Measurements from ENCODE around the gene TTC7B.

The TTC7B gene

DNA sequence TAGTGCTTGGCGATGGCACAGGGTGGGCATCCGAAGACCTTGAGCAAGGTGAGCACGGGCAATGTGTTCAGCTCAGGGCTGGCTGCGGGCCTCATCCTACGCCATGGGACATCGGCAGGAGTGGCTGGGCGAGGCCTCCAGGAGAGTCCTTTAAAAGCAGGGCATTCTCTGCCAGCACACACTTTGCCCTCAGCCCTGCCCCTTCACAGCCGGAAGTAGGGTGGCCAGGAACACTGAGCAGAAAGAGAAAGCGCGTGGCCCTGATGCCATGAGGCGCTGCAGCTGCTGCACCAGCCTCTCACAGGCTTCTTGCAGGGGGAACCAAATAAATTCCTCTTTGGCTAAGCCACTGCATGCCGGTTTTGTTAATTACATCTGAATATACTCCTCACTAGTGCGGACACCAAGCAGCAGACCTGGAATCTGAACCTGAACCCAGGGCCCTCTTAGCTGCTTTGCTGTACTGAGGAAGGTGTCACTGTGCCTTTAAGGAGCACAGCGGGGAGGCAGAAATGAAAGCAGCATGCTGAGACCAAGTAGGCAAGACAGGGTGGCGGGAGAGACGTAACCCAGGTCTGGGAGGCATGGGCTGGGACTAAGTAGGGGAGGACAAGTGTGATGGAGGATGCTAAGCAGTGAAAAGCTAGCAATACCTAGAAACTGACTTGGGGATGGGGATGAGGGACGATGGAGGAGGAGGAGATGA is 155.2 kb downstream of the TTC7B start:
- H3K4me3 ChIP-seq (ENCODE audit: control insufficient read depth, low read depth, low read length), result no peak overlapping the region
- TF ChIP-seq, protein P1, sequence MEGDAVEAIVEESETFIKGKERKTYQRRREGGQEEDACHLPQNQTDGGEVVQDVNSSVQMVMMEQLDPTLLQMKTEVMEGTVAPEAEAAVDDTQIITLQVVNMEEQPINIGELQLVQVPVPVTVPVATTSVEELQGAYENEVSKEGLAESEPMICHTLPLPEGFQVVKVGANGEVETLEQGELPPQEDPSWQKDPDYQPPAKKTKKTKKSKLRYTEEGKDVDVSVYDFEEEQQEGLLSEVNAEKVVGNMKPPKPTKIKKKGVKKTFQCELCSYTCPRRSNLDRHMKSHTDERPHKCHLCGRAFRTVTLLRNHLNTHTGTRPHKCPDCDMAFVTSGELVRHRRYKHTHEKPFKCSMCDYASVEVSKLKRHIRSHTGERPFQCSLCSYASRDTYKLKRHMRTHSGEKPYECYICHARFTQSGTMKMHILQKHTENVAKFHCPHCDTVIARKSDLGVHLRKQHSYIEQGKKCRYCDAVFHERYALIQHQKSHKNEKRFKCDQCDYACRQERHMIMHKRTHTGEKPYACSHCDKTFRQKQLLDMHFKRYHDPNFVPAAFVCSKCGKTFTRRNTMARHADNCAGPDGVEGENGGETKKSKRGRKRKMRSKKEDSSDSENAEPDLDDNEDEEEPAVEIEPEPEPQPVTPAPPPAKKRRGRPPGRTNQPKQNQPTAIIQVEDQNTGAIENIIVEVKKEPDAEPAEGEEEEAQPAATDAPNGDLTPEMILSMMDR (conservative IDR thresholded peaks at IDR 0.05; ENCODE audit: control insufficient read depth, insufficient read depth, low read depth, low read length), result no peak
- DNase-seq (ENCODE audit: low read depth), result no peak

DNA sequence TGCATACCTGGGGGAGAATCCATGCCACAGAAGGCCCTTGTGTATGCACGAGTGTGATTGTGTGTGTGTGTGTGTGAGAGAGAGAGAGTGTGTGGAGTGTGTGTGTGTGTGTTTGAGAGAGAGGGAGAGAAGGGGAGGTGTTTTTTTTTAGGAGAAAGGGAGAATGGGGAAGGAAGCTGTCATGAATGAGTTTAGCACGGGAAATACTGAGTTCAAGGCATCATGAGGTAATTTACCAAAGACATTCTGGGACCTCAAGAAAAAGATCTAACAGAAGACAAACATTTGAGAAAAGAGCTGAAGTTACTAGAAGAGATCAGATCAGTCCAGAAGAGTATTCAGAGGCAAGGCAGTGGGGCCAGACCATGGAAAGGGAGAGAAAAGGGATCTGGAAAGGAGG is 157.1 kb downstream of the TTC7B start:
- DNase-seq (ENCODE audit: low read depth), result no peak
- no peak overlapping the region for H3K4me3 ChIP-seq (ENCODE audit: control insufficient read depth, low read depth, low read length)
- TF ChIP-seq, protein P1 (conservative IDR thresholded peaks at IDR 0.05; ENCODE audit: control insufficient read depth, insufficient read depth, low read depth, low read length), result no peak

DNA sequence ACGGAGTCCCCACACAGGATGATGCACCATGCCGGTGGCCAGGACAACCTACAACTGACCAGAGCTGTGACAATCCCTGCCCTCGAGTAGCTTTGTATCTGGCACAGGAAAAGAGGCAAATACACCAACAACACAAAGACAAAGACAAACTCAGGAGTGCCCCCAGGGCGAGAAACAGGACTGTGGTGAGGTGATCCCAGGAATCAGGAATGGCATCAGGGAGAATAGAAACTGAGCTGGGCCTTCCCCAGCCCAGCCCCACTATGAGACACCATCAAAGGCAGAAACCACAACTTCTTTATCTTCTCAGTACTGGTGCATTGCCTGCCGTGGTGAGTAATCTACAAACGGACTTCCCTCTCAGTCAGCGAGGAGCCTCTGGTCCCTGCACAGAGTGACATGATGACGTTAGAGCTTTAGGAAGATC is 157.7 kb downstream of the TTC7B start:
- no peak overlapping the region for H3K4me3 ChIP-seq (ENCODE audit: control insufficient read depth, low read depth, low read length)
- TF ChIP-seq, protein P1 (conservative IDR thresholded peaks at IDR 0.05; ENCODE audit: control insufficient read depth, insufficient read depth, low read depth, low read length), result no peak
- DNase-seq (ENCODE audit: low read depth), result no peak

DNA sequence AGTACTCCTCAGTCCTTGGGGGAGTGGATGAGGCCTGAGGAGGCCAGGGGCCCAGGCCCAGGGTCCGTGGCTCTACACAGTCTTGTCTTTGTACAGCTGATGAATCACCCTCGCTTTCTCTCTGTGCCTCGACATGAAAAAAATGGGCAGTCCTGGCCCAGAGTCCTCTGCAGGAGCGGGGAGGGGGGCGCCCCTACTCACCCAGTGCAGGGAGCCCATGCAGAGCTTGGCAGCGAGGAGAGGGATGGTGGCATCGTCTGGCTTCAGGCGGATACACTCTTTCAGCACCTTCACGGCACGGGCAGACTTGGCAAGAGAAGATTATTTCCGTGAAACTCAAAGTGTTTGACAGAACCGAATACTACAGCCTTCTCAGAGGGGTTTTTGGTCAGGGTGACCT is 159.3 kb downstream of the TTC7B start:
- no peak overlapping the region for H3K4me3 ChIP-seq (ENCODE audit: control insufficient read depth, low read depth, low read length)
- TF ChIP-seq, protein P1 (conservative IDR thresholded peaks at IDR 0.05; ENCODE audit: control insufficient read depth, insufficient read depth, low read depth, low read length), result no peak
- no peak for DNase-seq (ENCODE audit: low read depth)

DNA sequence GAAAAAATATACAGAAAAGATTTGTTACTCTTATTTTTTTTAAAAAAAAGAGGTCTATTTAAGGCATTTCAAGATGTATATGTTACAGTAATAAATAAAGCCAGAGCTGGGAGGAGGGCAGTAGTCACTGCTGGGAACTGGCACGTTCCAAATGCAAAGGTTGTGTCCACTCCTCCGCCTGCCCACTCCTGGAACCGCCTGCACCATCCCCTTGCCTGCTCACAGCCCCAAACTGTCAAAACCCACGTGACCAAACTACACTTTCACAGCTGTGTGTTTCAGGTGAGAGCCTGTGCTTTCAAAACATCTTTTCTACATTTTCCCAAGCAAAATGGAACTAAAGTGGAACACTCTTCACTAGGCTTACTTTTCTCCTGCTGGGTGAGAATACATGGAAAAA is 160.4 kb downstream of the TTC7B start:
- H3K4me3 ChIP-seq (ENCODE audit: control insufficient read depth, low read depth, low read length), result no peak overlapping the region
- no peak for DNase-seq (ENCODE audit: low read depth)
- TF ChIP-seq, protein P1 (conservative IDR thresholded peaks at IDR 0.05; ENCODE audit: control insufficient read depth, insufficient read depth, low read depth, low read length), result no peak

DNA sequence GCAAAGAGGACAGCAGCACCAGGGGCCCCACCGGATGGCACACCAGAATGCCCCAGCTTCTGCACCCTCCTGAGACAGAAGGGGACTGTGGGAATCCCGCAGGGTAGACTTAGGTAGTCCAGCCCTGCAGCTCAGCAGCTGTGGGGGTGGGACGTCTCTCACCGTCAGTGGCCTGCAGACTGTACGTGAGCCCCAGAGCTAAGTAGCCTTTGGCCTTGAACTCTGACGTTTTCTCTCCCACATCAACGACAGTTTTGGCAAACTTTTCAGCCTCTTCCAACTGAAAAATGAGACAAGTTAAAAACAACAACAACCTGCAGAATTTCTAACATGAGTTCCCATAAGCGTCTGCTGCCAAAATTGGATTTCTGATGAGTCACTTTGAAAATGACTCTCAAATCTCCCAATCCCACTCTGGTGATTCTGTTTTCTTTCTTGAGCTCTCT is 161.4 kb downstream of the TTC7B start:
- DNase-seq (ENCODE audit: low read depth), result peak; percentile 83
- TF ChIP-seq, protein P1 (conservative IDR thresholded peaks at IDR 0.05; ENCODE audit: control insufficient read depth, insufficient read depth, low read depth, low read length), result no peak
- H3K4me3 ChIP-seq (ENCODE audit: control insufficient read depth, low read depth, low read length), result no peak overlapping the region
